Psoas muscle (tissue), 8 donors: Measurements from ENCODE around the gene IRF6. TPM values are rescaled to one million over a fixed set of nuclear protein-coding genes. Genes with fewer than 3 reads are reported as not detected.

Source experiments
- ATAC-seq, 4 donors: fragments of 200-7000 bp; cut with Tn5 transposase; one replicate each; pipeline ENCODE4 v1.9.1; 2020; ENCODE audit warnings: moderate library complexity in 3 of 4, mild to moderate bottlenecking in 2 of 4
- DNase-seq, 2 donors: peaks; one replicate each; pipeline ENCODE4 v3.0.0-alpha.2; 2020
- H3K27ac ChIP-seq: fragments of 200-600 bp; one replicate; pipeline ENCODE4 v1.8.0; 2022
- H3K27me3 ChIP-seq, 3 donors: fragments of 200-600 bp in 1 of 3; one replicate each; pipeline versions ENCODE4 v1.6.1 to v1.8.0; 2013 to 2022; ENCODE audit warnings: low read length in 2 of 3, mild to moderate bottlenecking in 2 of 3, moderate library complexity in 1 of 3; ENCODE audit not compliant: insufficient read depth in 3 of 3
- H3K36me3 ChIP-seq, 2 donors: fragments of 200-600 bp in 1 of 2; one replicate each; pipeline versions ENCODE4 v1.6.1 to v1.8.0; 2013 to 2022; ENCODE audit warnings: low read depth in 1 of 2, mild to moderate bottlenecking in 1 of 2, moderate library complexity in 1 of 2; ENCODE audit not compliant: insufficient read depth in 1 of 2
- H3K4me1 ChIP-seq: fragments of 200-600 bp; one replicate; pipeline ENCODE4 v1.8.0; 2022
- H3K4me3 ChIP-seq: fragments of 200-600 bp; one replicate; pipeline ENCODE4 v1.8.0; 2022; ENCODE audit warnings: mild to moderate bottlenecking
- H3K9me3 ChIP-seq: fragments of 200-600 bp; one replicate; pipeline ENCODE4 v1.8.0; 2022
- CTCF ChIP-seq: fragments of 200-600 bp; IDR thresholded peaks from one replicate; pipeline ENCODE4 v1.8.0; 2022; ENCODE audit warnings: antibody characterized with exemption
- WGBS, 3 donors: extraction: QIAGEN DNeasy Blood & Tissue Kit; methylation state at CpG; one replicate each; pipeline versions ENCODE4 v1.1.6 to v1.1.7; 2013; 5-methylcytosine and 5-hydroxymethylcytosine counted together
- intact Hi-C, 2 donors: fragments of 100-400 bp; cut with DNase I; formaldehyde crosslinking; loops; one replicate each; pipeline versions ENCODE4 v1.11.0 to v1.14.2; 2022
- polyA plus RNA-seq, 3 donors: library from polyadenylated mRNA; stranded (reverse); fragments of 200-250 nt; gene quantifications; one replicate each; pipeline ENCODE4 v1.2.3, GENCODE V29; 2013
- total RNA-seq, 4 donors: library from RNA; stranded (reverse); fragmentation: NEBNext Ultra II Directional in 2 of 4; extraction: Animal tissue kit (Norgen Biotek cat#: 25700) in 2 of 4; gene quantifications; one replicate each; pipeline versions ENCODE4 v1.2.1 to v1.2.4, GENCODE V29; 2021 to 2023
- donor health status: healthy with polysubstance abuse.
- donor health status: DM: no; HTN: no; CAD: no; lungs with moderate emphysema.
- donor health status: Bipolar disorder and iron deficiency.
- donor health status: healthy.
- donor health status: DM: yes; HTN: yes; CAD: no.
- donor health status: DM: no; HTN: no; CAD: no.
- donor health status: DM: no; HTN: no; CAD: no.
- donor health status: DM: yes; HTN: yes; CAD: no.

The IRF6 gene
- total and polyA plus RNA-seq, 7 donors = 0.26 to 5.1 (median 0.37) TPM; not detected in 1

GRCh38 chr1:209770636-209771415, 35.1 kb downstream of the IRF6 start:
- DNase-seq = no peak
- H3K27me3 ChIP-seq = no peaks in the 10 kb centered on the region
- no peak overlapping the region for H3K27ac ChIP-seq
- 95 to 97% (median 96%) methylated on average over 17 of the region's 17 CpGs for WGBS, 3 donors
- no peak for ATAC-seq
- TF ChIP-seq CTCF = no peak
- no peaks in the 10 kb centered on the region for H3K36me3 ChIP-seq
- no peaks in the 10 kb centered on the region for H3K4me1 ChIP-seq
- H3K9me3 ChIP-seq = no peaks in the 10 kb centered on the region
- intact Hi-C loops = no loop called here
- no peak overlapping the region for H3K4me3 ChIP-seq

DNA sequence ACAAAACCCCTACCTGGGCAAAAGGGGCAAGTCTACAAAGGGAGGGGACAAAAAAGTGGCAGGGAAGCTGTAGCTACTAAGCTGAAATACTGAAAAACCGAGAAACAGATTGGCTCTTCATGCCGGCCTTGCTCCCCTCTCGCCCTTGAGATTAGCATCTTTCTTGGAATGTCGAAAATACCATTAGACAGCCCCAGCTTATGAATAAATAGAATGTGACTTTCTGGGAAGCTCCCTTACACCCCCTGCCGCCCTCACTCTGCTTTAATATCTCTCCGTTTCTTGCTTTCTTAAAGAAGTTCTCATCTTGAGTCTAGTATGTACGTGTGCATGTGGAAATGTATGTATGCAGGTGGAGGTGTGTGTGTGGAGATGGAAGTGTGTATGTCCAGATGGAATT, 36.0 kb downstream of the IRF6 start:
- Histone ChIP-seq H3K9me3 (no peaks in the 10 kb centered on the region), H3K27me3 (no peaks in the 10 kb centered on the region), H3K4me1 (no peaks in the 10 kb centered on the region), H3K36me3 (no peaks in the 10 kb centered on the region), H3K27ac (peak overlapping the region; percentile 63), H3K4me3 (no peak overlapping the region)
- TF ChIP-seq CTCF = no peak
- 64 to 80% (median 72%) methylated on average over 7 of the region's 7 CpGs for WGBS, 3 donors
- no peak for ATAC-seq
- DNase-seq = no peak
- intact Hi-C loops = no loop called here

DNA sequence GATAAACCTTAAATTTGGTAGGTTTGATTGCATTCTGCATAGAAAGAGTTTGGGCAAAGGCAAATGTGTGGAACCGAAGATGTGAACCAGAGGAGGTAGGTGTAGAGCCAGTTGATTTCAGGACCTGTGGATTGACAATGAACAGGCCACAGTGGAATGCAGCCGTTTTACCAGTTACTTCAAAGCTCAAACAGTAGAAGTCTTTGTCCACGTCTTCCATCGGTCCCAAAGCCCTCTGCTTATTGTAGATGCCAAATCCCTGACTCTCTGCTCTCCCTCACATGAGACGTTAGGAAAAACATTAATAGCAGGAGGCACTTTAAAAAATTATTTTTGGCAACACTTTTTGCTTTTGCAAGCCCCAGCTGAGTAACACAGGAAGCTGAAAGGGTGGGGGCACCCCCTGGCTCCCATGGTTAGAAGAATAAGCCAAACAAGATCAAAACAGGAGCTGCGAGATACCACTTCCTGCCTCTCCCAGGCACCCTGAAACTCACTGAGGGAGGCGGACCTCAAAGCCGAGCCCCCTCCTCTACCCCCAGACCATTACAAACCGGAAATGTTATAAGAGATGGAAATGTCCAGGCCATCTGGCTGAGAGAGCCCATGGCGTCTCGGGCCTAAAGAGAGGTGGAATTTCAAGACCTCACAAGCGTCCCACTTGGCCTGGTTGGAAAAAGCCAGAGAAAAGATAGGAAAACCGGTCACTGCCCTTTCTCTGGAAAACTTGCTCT, 36.6 kb downstream of the IRF6 start:
- DNase-seq (peak; percentile 65 to 76), ATAC-seq (peak; percentile 36 to 80 (median 66))
- Histone ChIP-seq H3K4me3 (peak overlapping the region; percentile 19), H3K9me3 (no peaks in the 10 kb centered on the region), H3K36me3 (no peaks in the 10 kb centered on the region), H3K27me3 (no peaks in the 10 kb centered on the region), H3K4me1 (no peaks in the 10 kb centered on the region), H3K27ac (peak overlapping the region; percentile 63)
- intact Hi-C loops = no loop called here
- no peak for TF ChIP-seq CTCF
- 31 to 43% (median 33%) methylated on average over 13 of the region's 13 CpGs for WGBS, 3 donors

DNA sequence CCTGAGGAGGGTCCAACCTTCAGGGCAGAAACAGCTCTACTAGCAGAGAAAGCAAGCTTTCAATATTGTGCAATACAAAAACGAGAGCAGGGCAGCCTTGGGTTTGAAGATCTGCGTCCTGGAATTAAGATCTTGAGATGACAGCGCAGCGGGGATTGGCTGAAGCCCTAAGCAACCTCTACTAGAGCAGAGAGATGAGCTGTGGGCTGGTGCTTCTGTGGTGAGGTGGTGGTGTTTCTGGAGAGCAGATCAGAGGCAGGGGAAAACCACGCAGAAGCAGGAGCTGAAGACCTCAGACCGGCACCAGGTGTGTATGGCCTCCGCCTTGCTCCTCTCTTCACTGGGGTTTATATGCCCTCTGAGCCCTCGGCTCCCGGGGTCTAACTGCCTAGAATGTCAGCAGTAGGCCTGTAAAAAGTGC, 37.6 kb downstream of the IRF6 start:
- no peak for TF ChIP-seq CTCF
- intact Hi-C loops = no loop called here
- no peaks in the 10 kb centered on the region for H3K27me3 ChIP-seq
- peak overlapping the region; percentile 19 for H3K4me3 ChIP-seq
- no peak for DNase-seq
- no peak overlapping the region for H3K27ac ChIP-seq
- ATAC-seq = peak in 1 of 4 donors; percentile 16
- WGBS, 3 donors = 84 to 89% (median 85%) methylated on average over 9 of the region's 9 CpGs
- H3K9me3 ChIP-seq = no peaks in the 10 kb centered on the region
- H3K36me3 ChIP-seq = no peaks in the 10 kb centered on the region
- H3K4me1 ChIP-seq = no peaks in the 10 kb centered on the region
